HepG2 (cell line): ENCODE results near the gene CCDC57.

Experiments used
- CC2D1A ChIP-seq: sonication (generic); formaldehyde crosslinking; IDR thresholded peaks from 2 replicates; pipeline ENCODE4 v1.8.1; 2023; ENCODE audit warnings: mild to moderate bottlenecking, missing genetic modification reagents
- REPIN1 ChIP-seq: sonication (generic); formaldehyde crosslinking; IDR thresholded peaks from 2 replicates; pipeline ENCODE4 v1.8.0; 2022; ENCODE audit warnings: missing genetic modification reagents, low read depth, mild to moderate bottlenecking, borderline replicate concordance
- RFX5 ChIP-seq: IDR thresholded peaks from 2 replicates; pipeline ENCODE4 v1.6.1; 2011; ENCODE audit warnings: low read depth, low read length, improper control_type of control experiment
- SMAD3 ChIP-seq: sonication (generic); formaldehyde crosslinking; IDR thresholded peaks from 2 replicates; pipeline ENCODE4 v1.4.0; 2020; ENCODE audit warnings: missing genetic modification reagents
- ZNF274 ChIP-seq: sonication (generic); formaldehyde crosslinking; IDR thresholded peaks from 2 replicates; pipeline ENCODE4 v1.5.1; 2020; ENCODE audit warnings: mild to moderate bottlenecking, missing genetic modification reagents
- ZNF317 ChIP-seq: sonication (generic); formaldehyde crosslinking; IDR thresholded peaks from 2 replicates; pipeline ENCODE4 v1.5.0; 2020; ENCODE audit warnings: mild to moderate bottlenecking, missing genetic modification reagents
- TF ChIP-seq, protein P1 (sequence below): sonication (generic); formaldehyde crosslinking; IDR thresholded peaks from 2 replicates; pipeline ENCODE4 v1.5.0; 2020; ENCODE audit warnings: mild to moderate bottlenecking, missing genetic modification reagents
- TF ChIP-seq, protein P2 (sequence below): sonication (generic); formaldehyde crosslinking; IDR thresholded peaks from 2 replicates; pipeline ENCODE4 v1.5.0; 2020; ENCODE audit warnings: mild to moderate bottlenecking, missing genetic modification reagents, moderate library complexity
- TF ChIP-seq, protein P3 (sequence below): sonication (generic); formaldehyde crosslinking; IDR thresholded peaks from 2 replicates; pipeline ENCODE4 v1.4.0; 2020; ENCODE audit warnings: mild to moderate bottlenecking, low read depth, missing genetic modification reagents

DNA sequence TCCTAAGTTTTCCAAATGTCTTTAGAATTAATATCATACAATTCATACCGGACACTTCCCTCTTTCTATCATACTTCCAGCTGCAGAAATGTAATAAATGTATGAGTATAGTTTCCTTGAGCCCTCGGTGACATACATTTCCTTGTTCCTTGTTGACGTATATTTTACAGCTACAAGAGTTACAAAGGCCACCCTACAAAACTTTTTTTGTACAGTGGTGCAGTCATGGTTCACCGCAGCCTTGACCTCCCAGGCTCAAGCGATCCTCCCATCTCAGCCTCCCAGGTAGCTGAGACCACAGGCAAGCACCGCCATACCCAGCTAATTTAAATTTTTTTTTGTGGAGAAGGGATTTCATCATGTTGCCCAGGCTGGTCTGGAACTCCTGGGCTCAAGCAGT, 139.8 kb downstream of the CCDC57 start:
- TF ChIP-seq, protein P1, sequence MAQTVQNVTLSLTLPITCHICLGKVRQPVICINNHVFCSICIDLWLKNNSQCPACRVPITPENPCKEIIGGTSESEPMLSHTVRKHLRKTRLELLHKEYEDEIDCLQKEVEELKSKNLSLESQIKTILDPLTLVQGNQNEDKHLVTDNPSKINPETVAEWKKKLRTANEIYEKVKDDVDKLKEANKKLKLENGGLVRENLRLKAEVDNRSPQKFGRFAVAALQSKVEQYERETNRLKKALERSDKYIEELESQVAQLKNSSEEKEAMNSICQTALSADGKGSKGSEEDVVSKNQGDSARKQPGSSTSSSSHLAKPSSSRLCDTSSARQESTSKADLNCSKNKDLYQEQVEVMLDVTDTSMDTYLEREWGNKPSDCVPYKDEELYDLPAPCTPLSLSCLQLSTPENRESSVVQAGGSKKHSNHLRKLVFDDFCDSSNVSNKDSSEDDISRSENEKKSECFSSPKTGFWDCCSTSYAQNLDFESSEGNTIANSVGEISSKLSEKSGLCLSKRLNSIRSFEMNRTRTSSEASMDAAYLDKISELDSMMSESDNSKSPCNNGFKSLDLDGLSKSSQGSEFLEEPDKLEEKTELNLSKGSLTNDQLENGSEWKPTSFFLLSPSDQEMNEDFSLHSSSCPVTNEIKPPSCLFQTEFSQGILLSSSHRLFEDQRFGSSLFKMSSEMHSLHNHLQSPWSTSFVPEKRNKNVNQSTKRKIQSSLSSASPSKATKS = no peak
- TF ChIP-seq, protein P2, sequence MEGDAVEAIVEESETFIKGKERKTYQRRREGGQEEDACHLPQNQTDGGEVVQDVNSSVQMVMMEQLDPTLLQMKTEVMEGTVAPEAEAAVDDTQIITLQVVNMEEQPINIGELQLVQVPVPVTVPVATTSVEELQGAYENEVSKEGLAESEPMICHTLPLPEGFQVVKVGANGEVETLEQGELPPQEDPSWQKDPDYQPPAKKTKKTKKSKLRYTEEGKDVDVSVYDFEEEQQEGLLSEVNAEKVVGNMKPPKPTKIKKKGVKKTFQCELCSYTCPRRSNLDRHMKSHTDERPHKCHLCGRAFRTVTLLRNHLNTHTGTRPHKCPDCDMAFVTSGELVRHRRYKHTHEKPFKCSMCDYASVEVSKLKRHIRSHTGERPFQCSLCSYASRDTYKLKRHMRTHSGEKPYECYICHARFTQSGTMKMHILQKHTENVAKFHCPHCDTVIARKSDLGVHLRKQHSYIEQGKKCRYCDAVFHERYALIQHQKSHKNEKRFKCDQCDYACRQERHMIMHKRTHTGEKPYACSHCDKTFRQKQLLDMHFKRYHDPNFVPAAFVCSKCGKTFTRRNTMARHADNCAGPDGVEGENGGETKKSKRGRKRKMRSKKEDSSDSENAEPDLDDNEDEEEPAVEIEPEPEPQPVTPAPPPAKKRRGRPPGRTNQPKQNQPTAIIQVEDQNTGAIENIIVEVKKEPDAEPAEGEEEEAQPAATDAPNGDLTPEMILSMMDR (CRISPR knock-in tag) = no peak
- TF ChIP-seq ZNF317 (CRISPR knock-in tag) = no peak
- TF ChIP-seq ZNF274 (CRISPR knock-in tag) = no peak
- TF ChIP-seq CC2D1A = no peak
- no peak for TF ChIP-seq SMAD3 (CRISPR knock-in tag)
- TF ChIP-seq, protein P3, sequence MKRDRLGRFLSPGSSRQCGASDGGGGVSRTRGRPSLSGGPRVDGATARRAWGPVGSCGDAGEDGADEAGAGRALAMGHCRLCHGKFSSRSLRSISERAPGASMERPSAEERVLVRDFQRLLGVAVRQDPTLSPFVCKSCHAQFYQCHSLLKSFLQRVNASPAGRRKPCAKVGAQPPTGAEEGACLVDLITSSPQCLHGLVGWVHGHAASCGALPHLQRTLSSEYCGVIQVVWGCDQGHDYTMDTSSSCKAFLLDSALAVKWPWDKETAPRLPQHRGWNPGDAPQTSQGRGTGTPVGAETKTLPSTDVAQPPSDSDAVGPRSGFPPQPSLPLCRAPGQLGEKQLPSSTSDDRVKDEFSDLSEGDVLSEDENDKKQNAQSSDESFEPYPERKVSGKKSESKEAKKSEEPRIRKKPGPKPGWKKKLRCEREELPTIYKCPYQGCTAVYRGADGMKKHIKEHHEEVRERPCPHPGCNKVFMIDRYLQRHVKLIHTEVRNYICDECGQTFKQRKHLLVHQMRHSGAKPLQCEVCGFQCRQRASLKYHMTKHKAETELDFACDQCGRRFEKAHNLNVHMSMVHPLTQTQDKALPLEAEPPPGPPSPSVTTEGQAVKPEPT = no peak
- TF ChIP-seq RFX5 = no peak
- TF ChIP-seq REPIN1 (CRISPR knock-in tag) = no peak
